CD14-positive monocyte (primary cell): ENCODE results near the gene UGT1A10. TPM values are rescaled to one million over a fixed set of nuclear protein-coding genes. Genes with fewer than 3 reads are reported as not detected.

Experiments used
- DNase-seq, 3 donors: peaks; one replicate each; pipeline ENCODE4 v3.0.0-alpha.2; 2011 to 2022
- H2AFZ ChIP-seq: 2 replicates; pipeline ENCODE4 v1.6.0; 2012; ENCODE audit warnings: mild to moderate bottlenecking, low read depth, low read length, inconsistent platforms; ENCODE audit not compliant: insufficient read depth, poor library complexity, severe bottlenecking
- H3K27ac ChIP-seq, 2 donors: 1 replicate in 1 of 2; 2 replicates in 1 of 2; pipeline ENCODE4 v1.5.1; 2012 to 2013; ENCODE audit warnings: low read length in 2 of 2, control low read depth in 1 of 2, inconsistent platforms in 1 of 2, low read depth in 1 of 2, mild to moderate bottlenecking in 1 of 2
- H3K27me3 ChIP-seq, 2 donors: one replicate each; pipeline versions ENCODE4 v1.6.0 to v1.6.1; 2011 to 2013; ENCODE audit warnings: low read length in 2 of 2; ENCODE audit not compliant: control insufficient read depth in 2 of 2, insufficient read depth in 2 of 2
- H3K36me3 ChIP-seq, 2 donors: replicated peaks in 1 of 2; 1 replicate in 1 of 2; 2 replicates in 1 of 2; pipeline versions ENCODE4 v1.5.1 to v1.6.1; 2012 to 2013; ENCODE audit warnings: low read length in 2 of 2, control low read depth in 1 of 2, inconsistent platforms in 1 of 2, mild to moderate bottlenecking in 1 of 2; ENCODE audit not compliant: insufficient read depth in 2 of 2, control insufficient read depth in 1 of 2
- H3K4me1 ChIP-seq, 2 donors: 1 replicate in 1 of 2; 2 replicates in 1 of 2; pipeline versions ENCODE4 v1.5.1 to v1.6.1; 2012 to 2013; ENCODE audit warnings: low read length in 2 of 2, control low read depth in 1 of 2, inconsistent platforms in 1 of 2, mild to moderate bottlenecking in 1 of 2, moderate library complexity in 1 of 2; ENCODE audit not compliant: insufficient read depth in 2 of 2, control insufficient read depth in 1 of 2
- H3K4me2 ChIP-seq: replicated peaks from 2 replicates; pipeline ENCODE3; 2012; ENCODE audit warnings: low read length, moderate library complexity, mild to moderate bottlenecking; ENCODE audit not compliant: poor library complexity, severe bottlenecking; ENCODE audit errors: extremely low read depth
- H3K4me3 ChIP-seq, 3 experiments: fragments of 200-600 bp in 1 of 3; sonication (generic) in 1 of 3; replicated peaks in 1 of 3; 1 replicate in 2 of 3; 2 replicates in 1 of 3; pipeline ENCODE4 v1.5.1; 2011 to 2013; ENCODE audit warnings: low read length in 3 of 3, mild to moderate bottlenecking in 3 of 3, control low read depth in 2 of 3, low read depth in 2 of 3, inconsistent platforms in 1 of 3, moderate library complexity in 1 of 3
- H3K79me2 ChIP-seq: 2 replicates; pipeline ENCODE4 v1.6.0; 2012; ENCODE audit warnings: mild to moderate bottlenecking, control low read depth, inconsistent platforms, low read length, moderate library complexity; ENCODE audit not compliant: insufficient read depth
- H3K9ac ChIP-seq: 2 replicates; pipeline ENCODE4 v1.6.0; 2017; ENCODE audit warnings: low read length, mild to moderate bottlenecking; ENCODE audit not compliant: insufficient read depth, poor library complexity, severe bottlenecking
- H3K9me3 ChIP-seq, 2 donors: replicated peaks in 1 of 2; 1 replicate in 1 of 2; 2 replicates in 1 of 2; pipeline versions ENCODE4 v1.5.1 to v1.6.1; 2012 to 2013; ENCODE audit warnings: low read length in 2 of 2, control low read depth in 1 of 2; ENCODE audit not compliant: control insufficient read depth in 1 of 2, insufficient read depth in 1 of 2
- H4K20me1 ChIP-seq: 2 replicates; pipeline ENCODE4 v1.6.0; 2012; ENCODE audit warnings: mild to moderate bottlenecking, low read length, control low read depth, moderate library complexity; ENCODE audit not compliant: insufficient read depth
- H3K27ac Mint-ChIP-seq, 7 donors: one replicate each; pipeline ENCODE4 v1.8.0; 2020; ENCODE audit warnings: mild to moderate bottlenecking in 7 of 7, mixed read lengths in 7 of 7, moderate library complexity in 6 of 7, inconsistent platforms in 2 of 7
- H3K27me3 Mint-ChIP-seq, 3 donors: one replicate each; pipeline ENCODE4 v1.8.0; 2021 to 2022; ENCODE audit warnings: low read depth in 3 of 3, mild to moderate bottlenecking in 3 of 3, mixed read lengths in 3 of 3, moderate library complexity in 3 of 3, inconsistent platforms in 1 of 3
- H3K36me3 Mint-ChIP-seq, 2 donors: one replicate each; pipeline ENCODE4 v1.8.0; 2020; ENCODE audit warnings: mixed read lengths in 2 of 2, inconsistent platforms in 1 of 2, mild to moderate bottlenecking in 1 of 2
- H3K4me1 Mint-ChIP-seq: one replicate; pipeline ENCODE4 v1.8.0; 2020; ENCODE audit warnings: mild to moderate bottlenecking, mixed read lengths
- H3K4me3 Mint-ChIP-seq, 2 donors: one replicate each; pipeline ENCODE4 v1.8.0; 2020; ENCODE audit warnings: mild to moderate bottlenecking in 2 of 2, mixed read lengths in 2 of 2, moderate library complexity in 1 of 2
- H3K9me3 Mint-ChIP-seq, 7 donors: one replicate each; pipeline ENCODE4 v1.8.0; 2020 to 2022; ENCODE audit warnings: mixed read lengths in 7 of 7, mild to moderate bottlenecking in 6 of 7, moderate library complexity in 6 of 7, inconsistent platforms in 2 of 7
- CTCF ChIP-seq: fragments of 200-600 bp; IDR thresholded peaks from one replicate; pipeline ENCODE4 v1.8.0; 2022; ENCODE audit warnings: antibody characterized with exemption, mild to moderate bottlenecking
- WGBS: methylation state at CpG from one replicate; pipeline ENCODE4 v1.1.5; 2013; ENCODE audit warnings: missing lambda C conversion rate; ENCODE audit not compliant: insufficient coverage; 5-methylcytosine and 5-hydroxymethylcytosine counted together
- intact Hi-C, 2 donors: fragments of 100-400 bp; cut with micrococcal nuclease; formaldehyde crosslinking; loops; one replicate each; pipeline versions ENCODE4 v1.15.0 to v1.15.1; 2023
- polyA plus RNA-seq, 3 donors: library from polyadenylated mRNA; depleted of rRNA in 1 of 3; unstranded in 2 of 3; stranded (reverse) in 1 of 3; fragments of 300-500 nt in 2 of 3; fragments of >200 nt in 1 of 3; fragmentation: Illumina TruSeq in 2 of 3; gene quantifications; 1 replicate in 2 of 3; 2 replicates in 1 of 3; pipeline ENCODE4 v1.2.3, GENCODE V29; 2012 to 2021

Gene UGT1A10
- polyA plus RNA-seq, 3 donors: not detected

- Histone ChIP-seq H3K9ac (no peak overlapping the region), H3K36me3 (no peaks in the 10 kb centered on the region), H3K4me3 (no peak overlapping the region), H3K27ac (no peak overlapping the region), H3K4me2 (no peak overlapping the region), H3K4me1 (no peaks in the 10 kb centered on the region), H3K9me3 (no peaks in the 10 kb centered on the region), H4K20me1 (no peaks in the 10 kb centered on the region), H3K27me3 (no peaks in the 10 kb centered on the region), H3K79me2 (no peaks in the 10 kb centered on the region), H2AFZ (no peak overlapping the region)
- peaks cover 0 to 2% (median 0%) of the 10 kb centered on the region in 7 donors for H3K9me3 Mint-ChIP-seq
- peaks cover 2 to 10% (median 10%) of the 10 kb centered on the region in 3 donors for H3K27me3 Mint-ChIP-seq
- WGBS: 53% methylated on average over 2 of the region's 2 CpGs
- no peak for DNase-seq
- no peaks in the 10 kb centered on the region for H3K36me3 Mint-ChIP-seq
- no peak for TF ChIP-seq CTCF
- H3K27ac Mint-ChIP-seq: no peak overlapping the region
- intact Hi-C loops: no loop called here
- H3K4me1 Mint-ChIP-seq: no peaks in the 10 kb centered on the region
- H3K4me3 Mint-ChIP-seq: no peak overlapping the region
Observed at GRCh38 chr2:233714121-233714520, 77.9 kb downstream of the UGT1A10 start.

- intact Hi-C loops: no loop called here
- Mint-ChIP-seq H3K27me3 (peaks cover 2 to 8% (median 5%) of the 10 kb centered on the region in 3 donors), H3K4me3 (no peak within 1 kb of the TSS), H3K27ac (no peak within 1 kb of the TSS), H3K9me3 (peaks cover 0 to 2% (median 0%) of the 10 kb centered on the region in 7 donors), H3K4me1 (no peaks in the 10 kb centered on the region), H3K36me3 (no peaks in the 10 kb centered on the region)
- no peak for TF ChIP-seq CTCF
- Histone ChIP-seq H3K9ac (no peak within 1 kb of the TSS), H3K4me3 (no peak within 1 kb of the TSS), H3K9me3 (no peaks in the 10 kb centered on the region), H3K27me3 (no peaks in the 10 kb centered on the region), H4K20me1 (no peaks in the 10 kb centered on the region), H3K27ac (no peak within 1 kb of the TSS), H3K4me2 (no peak within 1 kb of the TSS), H2AFZ (no peak within 1 kb of the TSS), H3K79me2 (no peaks in the 10 kb centered on the region), H3K4me1 (no peaks in the 10 kb centered on the region), H3K36me3 (no peaks in the 10 kb centered on the region)
- WGBS: 93% methylated on average over 7 of the region's 7 CpGs
- no peak for DNase-seq
Observed at GRCh38 chr2:233718552-233718951, 82.3 kb downstream of the UGT1A10 start, which contains the start of gene UGT1A4. TSS of gene UGT1A4 (plus strand) at chr2:233718736. CDS start at chr2:233718821, 85 bp downstream.
